Hepatic stellate cell (primary cell): Measurements from ENCODE around the gene ALOX15B.
A peak's percentile ranks its signal among the peaks of the same experiment; 100 is the strongest.
"Not testable (repeated sequence)": the region's sequence is repeated elsewhere in the genome, so short reads cannot be mapped to it uniquely, and the experiment has no call there.

ENCODE experiments used
- DNase-seq: peaks from one replicate; pipeline ENCODE4 v3.0.0; 2011; ENCODE audit warnings: low spot score

The ALOX15B gene

GRCh38 chr17:8041249-8041928 is 2.5 kb downstream of the ALOX15B start:
- DNase-seq, result peak; percentile 62

GRCh38 chr17:8041979-8042378 is 3.1 kb downstream of the ALOX15B start:
- no peak for DNase-seq

- no peak for DNase-seq
Measured at GRCh38 chr17:8044819-8045810, 6.3 kb downstream of the ALOX15B start.

GRCh38 chr17:8046306-8046928 is 7.6 kb downstream of the ALOX15B start:
- no peak for DNase-seq

GRCh38 chr17:8046929-8047768 is 8.3 kb downstream of the ALOX15B start:
- no peak for DNase-seq

- no peak for DNase-seq
Measured at GRCh38 chr17:8047769-8048110, 8.9 kb downstream of the ALOX15B start.

GRCh38 chr17:8048236-8048635 is 9.4 kb downstream of the ALOX15B start:
- no peak for DNase-seq

- no peak for DNase-seq
Measured at GRCh38 chr17:8048736-8049135, 9.9 kb downstream of the ALOX15B start.

GRCh38 chr17:8051831-8052230 is 13.0 kb downstream of the ALOX15B start:
- DNase-seq, result no peak

GRCh38 chr17:8052256-8053252 is 13.7 kb downstream of the ALOX15B start:
- no peak for DNase-seq

GRCh38 chr17:8053600-8053999 is 14.7 kb downstream of the ALOX15B start:
- DNase-seq, result no peak

- DNase-seq, result no peak
Measured at GRCh38 chr17:8055851-8056231, 17.0 kb downstream of the ALOX15B start.

GRCh38 chr17:8056232-8056975 is 17.5 kb downstream of the ALOX15B start:
- peak; percentile 56 for DNase-seq

- DNase-seq, result no peak
Measured at GRCh38 chr17:8056976-8057625, 18.2 kb downstream of the ALOX15B start.

- DNase-seq, result peak; percentile 84
Measured at GRCh38 chr17:8057691-8058114, 18.8 kb downstream of the ALOX15B start.

GRCh38 chr17:8059131-8059530 is 20.3 kb downstream of the ALOX15B start:
- DNase-seq, result no peak

GRCh38 chr17:8060274-8060673 is 21.4 kb downstream of the ALOX15B start:
- DNase-seq, result peak; percentile 74

- not testable (repeated sequence) for DNase-seq
Measured at GRCh38 chr17:8061851-8062250, 23.0 kb downstream of the ALOX15B start.

GRCh38 chr17:8062435-8062806 is 23.6 kb downstream of the ALOX15B start:
- DNase-seq, result no peak
